HepG2 (cell line): Measurements from ENCODE around the gene DNPEP. TPM values are rescaled to one million over a fixed set of nuclear protein-coding genes. Genes with fewer than 3 reads are reported as not detected.

ENCODE experiments used
- AGO2 ChIP-seq: fragments of 200-400 bp; formaldehyde crosslinking; optimal IDR thresholded peaks from 2 replicates; pipeline ENCODE3; 2017; ENCODE audit warnings: mild to moderate bottlenecking, low read depth, low read length, moderate library complexity
- DPF2 ChIP-seq: sonication (generic); formaldehyde crosslinking; IDR thresholded peaks from 2 replicates; pipeline ENCODE4 v1.4.0; 2020; ENCODE audit warnings: mild to moderate bottlenecking, low read depth, missing genetic modification reagents, borderline replicate concordance
- ELF3 ChIP-seq: IDR thresholded peaks from 2 replicates; pipeline ENCODE4 v1.6.1; 2016; ENCODE audit warnings: missing genetic modification reagents, missing compliant biosample characterization
- HMG20B ChIP-seq: conservative IDR thresholded peaks from 2 replicates; pipeline ENCODE4 v1.6.1; 2016; ENCODE audit warnings: missing genetic modification reagents, missing compliant biosample characterization
- HOXD1 ChIP-seq: sonication (generic); formaldehyde crosslinking; IDR thresholded peaks from 2 replicates; pipeline ENCODE4 v1.5.0; 2020; ENCODE audit warnings: missing genetic modification reagents
- KLF6 ChIP-seq: IDR thresholded peaks from 2 replicates; pipeline ENCODE4 v1.8.0; 2016; ENCODE audit warnings: missing biosample characterization, missing genetic modification reagents
- MIXL1 ChIP-seq: IDR thresholded peaks from 2 replicates; pipeline ENCODE4 v1.6.1; 2016
- NCOR1 ChIP-seq: fragments of 200-600 bp; sonication (generic); IDR thresholded peaks from 2 replicates; pipeline ENCODE4 v1.7.0; 2017; ENCODE audit warnings: antibody characterized with exemption, low read length, borderline replicate concordance
- NR3C1 ChIP-seq: sonication (generic); formaldehyde crosslinking; IDR thresholded peaks from 2 replicates; pipeline ENCODE4 v1.4.0; 2020; ENCODE audit warnings: missing genetic modification reagents
- PAF1 ChIP-seq: IDR thresholded peaks from 2 replicates; pipeline ENCODE4 v1.6.1; 2016; ENCODE audit warnings: missing genetic modification reagents, missing compliant biosample characterization
- PCBP1 ChIP-seq: fragments of 200-400 bp; formaldehyde crosslinking; IDR thresholded peaks from 2 replicates; pipeline ENCODE4 v1.6.1; 2017; ENCODE audit warnings: mild to moderate bottlenecking, low read depth, low read length, borderline replicate concordance
- POGZ ChIP-seq: sonication (generic); formaldehyde crosslinking; IDR thresholded peaks from 2 replicates; pipeline ENCODE4 v1.4.0; 2020; ENCODE audit warnings: mild to moderate bottlenecking, missing genetic modification reagents
- RFX1 ChIP-seq: fragments of 450-650 bp; IDR thresholded peaks from 2 replicates; pipeline ENCODE4 v1.6.1; 2017
- SMAD3 ChIP-seq: sonication (generic); formaldehyde crosslinking; IDR thresholded peaks from 2 replicates; pipeline ENCODE4 v1.4.0; 2020; ENCODE audit warnings: missing genetic modification reagents
- SP5 ChIP-seq: IDR thresholded peaks from 2 replicates; pipeline ENCODE4 v1.6.1; 2016; ENCODE audit warnings: low read depth, borderline replicate concordance
- SPEN ChIP-seq: sonication (generic); formaldehyde crosslinking; IDR thresholded peaks from 2 replicates; pipeline ENCODE4 v1.5.1; 2020; ENCODE audit warnings: low read depth, mild to moderate bottlenecking, missing genetic modification reagents
- TCF12 ChIP-seq, 2 experiments: fragments of 450-650 bp in 1 of 2; sonication (generic) in 1 of 2; formaldehyde crosslinking in 1 of 2; IDR thresholded peaks; 2 replicates each; pipeline versions ENCODE4 v1.6.1 to v1.8.0; 2017 to 2022; ENCODE audit warnings: antibody characterized with exemption in 1 of 2, mild to moderate bottlenecking in 1 of 2, missing genetic modification reagents in 1 of 2, moderate library complexity in 1 of 2
- THYN1 ChIP-seq: sonication (generic); formaldehyde crosslinking; IDR thresholded peaks from 2 replicates; pipeline ENCODE4 v1.8.1; 2023; ENCODE audit warnings: low read depth, mild to moderate bottlenecking, moderate library complexity, missing genetic modification reagents, borderline replicate concordance
- ZBTB7B ChIP-seq: sonication (generic); formaldehyde crosslinking; IDR thresholded peaks from 2 replicates; pipeline ENCODE4 v1.4.0; 2020; ENCODE audit warnings: missing genetic modification reagents
- ZKSCAN5 ChIP-seq: sonication (generic); formaldehyde crosslinking; IDR thresholded peaks from 2 replicates; pipeline ENCODE4 v1.5.1; 2020; ENCODE audit warnings: mild to moderate bottlenecking, missing genetic modification reagents
- ZMYM2 ChIP-seq: sonication (generic); formaldehyde crosslinking; IDR thresholded peaks from 2 replicates; pipeline ENCODE4 v1.8.0; 2022; ENCODE audit warnings: mild to moderate bottlenecking, missing genetic modification reagents
- ZNF572 ChIP-seq: sonication (generic); formaldehyde crosslinking; IDR thresholded peaks from 2 replicates; pipeline ENCODE4 v1.5.1; 2020; ENCODE audit warnings: mild to moderate bottlenecking, missing genetic modification reagents
- ZNF768 ChIP-seq: sonication (generic); formaldehyde crosslinking; IDR thresholded peaks from 2 replicates; pipeline ENCODE4 v1.4.0; 2020; ENCODE audit warnings: missing genetic modification reagents
- ZNF816 ChIP-seq: sonication (generic); formaldehyde crosslinking; IDR thresholded peaks from 2 replicates; pipeline ENCODE4 v1.8.0; 2022; ENCODE audit warnings: missing genetic modification reagents, mild to moderate bottlenecking, borderline replicate concordance
- polyA plus RNA-seq, 8 experiments: library from polyadenylated mRNA; depleted of rRNA in 3 of 8; stranded (reverse) in 7 of 8; unstranded in 1 of 8; fragments of >200 nt; fragmentation: Illumina TruSeq in 4 of 8; extraction: Trizol in 4 of 8; gene quantifications; 2 replicates each; pipeline versions ENCODE4 v1.2.1 to v1.2.3, GENCODE V29; 2011 to 2016; ENCODE audit warnings: low read depth in 4 of 8, missing spikeins in 1 of 8, mixed read lengths in 1 of 8; ENCODE audit not compliant: insufficient read depth in 1 of 8
- total RNA-seq, 5 experiments: library from RNA; depleted of rRNA; stranded (reverse); fragments of >200 nt; fragmentation: Illumina TruSeq; extraction: Trizol; gene quantifications; 2 replicates each; pipeline ENCODE4 v1.2.3, GENCODE V29; 2016; ENCODE audit warnings: low read depth in 1 of 5
- TF ChIP-seq, protein P1 (sequence below): sonication (generic); formaldehyde crosslinking; IDR thresholded peaks from 2 replicates; pipeline ENCODE4 v1.8.1; 2022; ENCODE audit warnings: mild to moderate bottlenecking, missing genetic modification reagents
- TF ChIP-seq, protein P2 (sequence below): sonication (generic); formaldehyde crosslinking; IDR thresholded peaks from 2 replicates; pipeline ENCODE4 v1.8.0; 2022; ENCODE audit warnings: missing genetic modification reagents, mild to moderate bottlenecking, borderline replicate concordance
- TF ChIP-seq, protein P3 (sequence below): IDR thresholded peaks from 2 replicates; pipeline ENCODE4 v1.6.1; 2016; ENCODE audit warnings: low read depth, borderline replicate concordance
- TF ChIP-seq, protein P4 (sequence below): sonication (generic); formaldehyde crosslinking; IDR thresholded peaks from 2 replicates; pipeline ENCODE4 v1.5.0; 2020; ENCODE audit warnings: mild to moderate bottlenecking, missing genetic modification reagents

DNPEP gene
- total and polyA plus RNA-seq, 2 of the 13 experiments (the other 11 are each of a cell fraction or from before 2014, with no cell fraction given), result 104 to 109 TPM

DNA sequence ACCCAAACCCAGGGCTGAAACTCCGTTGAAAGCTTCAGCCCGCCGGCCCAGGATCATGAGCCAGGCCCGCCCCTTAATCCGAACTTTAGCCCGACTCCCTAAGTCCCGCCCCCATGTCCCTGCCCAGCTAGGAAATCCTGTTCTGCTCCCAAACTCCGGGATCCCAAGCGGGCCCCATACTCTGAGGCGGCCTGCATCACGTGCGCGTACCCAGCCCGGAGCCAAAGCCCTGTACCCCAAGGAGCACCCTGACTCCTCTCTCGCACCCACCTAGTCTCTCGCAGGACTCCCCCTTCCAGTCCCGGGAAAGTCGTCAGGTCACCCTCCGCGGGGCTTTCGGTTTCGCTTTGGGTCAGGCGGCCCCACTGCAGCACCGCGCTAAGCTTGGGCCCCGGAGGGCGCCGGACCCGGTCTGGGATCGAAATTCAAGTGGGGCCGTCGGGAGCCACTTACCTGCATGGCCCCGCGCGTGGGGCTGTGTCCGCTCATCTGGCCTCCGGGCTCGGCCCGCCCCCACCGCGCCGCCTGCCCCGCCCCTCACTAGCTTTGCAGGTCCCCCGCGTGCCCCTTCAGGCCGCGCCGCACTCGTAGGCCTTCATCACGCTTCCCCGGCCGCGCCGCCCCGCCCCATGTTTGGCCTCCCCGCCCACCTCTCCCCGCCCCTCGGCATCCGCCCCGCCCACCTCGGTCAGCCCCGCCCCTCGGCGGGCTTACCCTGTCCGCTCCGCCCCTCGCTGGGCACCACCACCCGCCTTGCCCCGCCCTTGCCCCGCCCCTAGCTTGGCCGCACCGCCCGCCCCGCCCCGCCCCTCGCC, at the start of gene DNPEP (continued):
- TF ChIP-seq, protein P1, sequence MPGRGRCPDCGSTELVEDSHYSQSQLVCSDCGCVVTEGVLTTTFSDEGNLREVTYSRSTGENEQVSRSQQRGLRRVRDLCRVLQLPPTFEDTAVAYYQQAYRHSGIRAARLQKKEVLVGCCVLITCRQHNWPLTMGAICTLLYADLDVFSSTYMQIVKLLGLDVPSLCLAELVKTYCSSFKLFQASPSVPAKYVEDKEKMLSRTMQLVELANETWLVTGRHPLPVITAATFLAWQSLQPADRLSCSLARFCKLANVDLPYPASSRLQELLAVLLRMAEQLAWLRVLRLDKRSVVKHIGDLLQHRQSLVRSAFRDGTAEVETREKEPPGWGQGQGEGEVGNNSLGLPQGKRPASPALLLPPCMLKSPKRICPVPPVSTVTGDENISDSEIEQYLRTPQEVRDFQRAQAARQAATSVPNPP (CRISPR knock-in tag), result 0 out of 2 replicates have a peak, but pooled peaks have one; percentile 55
- TF ChIP-seq HOXD1 (CRISPR knock-in tag) (no peak), TCF12 (IDR thresholded peaks at IDR 0.05) (no peak), TCF12 (CRISPR knock-in tag; IDR thresholded peaks at IDR 0.05) (peak; percentile 72; the same call in 1 of the 2 replicates), SMAD3 (CRISPR knock-in tag) (peak; percentile 38; the same call in 1 of the 2 replicates), ZNF816 (CRISPR knock-in tag) (no peak; the same call in 1 of the 2 replicates), MIXL1 (peak; percentile 35; the same call in 1 of the 2 replicates), SPEN (CRISPR knock-in tag) (peak; percentile 74; the same call in 1 of the 2 replicates), NCOR1 (peak; percentile 74), ZKSCAN5 (CRISPR knock-in tag) (no peak), HMG20B (no peak), ZMYM2 (CRISPR knock-in tag) (no peak), KLF6 (CRISPR knock-in tag) (peak; percentile 82), ELF3 (no peak), SP5 (CRISPR knock-in tag) (peak; percentile 91), AGO2 (peak; percentile 80), PCBP1 (peak; percentile 62; the same call in 1 of the 2 replicates), ZBTB7B (CRISPR knock-in tag) (peak; percentile 53; the same call in 1 of the 2 replicates), POGZ (CRISPR knock-in tag) (peak; percentile 65), ZNF572 (peak; percentile 53; the same call in 1 of the 2 replicates), NR3C1 (CRISPR knock-in tag) (no peak), DPF2 (CRISPR knock-in tag) (no peak), RFX1 (no peak), THYN1 (CRISPR knock-in tag) (0 out of 2 replicates have a peak, but pooled peaks have one; percentile 87), PAF1 (CRISPR knock-in tag) (no peak), ZNF768 (peak; percentile 81; the same call in 1 of the 2 replicates)
- TF ChIP-seq, protein P2, sequence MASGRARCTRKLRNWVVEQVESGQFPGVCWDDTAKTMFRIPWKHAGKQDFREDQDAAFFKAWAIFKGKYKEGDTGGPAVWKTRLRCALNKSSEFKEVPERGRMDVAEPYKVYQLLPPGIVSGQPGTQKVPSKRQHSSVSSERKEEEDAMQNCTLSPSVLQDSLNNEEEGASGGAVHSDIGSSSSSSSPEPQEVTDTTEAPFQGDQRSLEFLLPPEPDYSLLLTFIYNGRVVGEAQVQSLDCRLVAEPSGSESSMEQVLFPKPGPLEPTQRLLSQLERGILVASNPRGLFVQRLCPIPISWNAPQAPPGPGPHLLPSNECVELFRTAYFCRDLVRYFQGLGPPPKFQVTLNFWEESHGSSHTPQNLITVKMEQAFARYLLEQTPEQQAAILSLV (CRISPR knock-in tag), result peak; percentile 81; the same call in 1 of the 2 replicates
- TF ChIP-seq, protein P3, sequence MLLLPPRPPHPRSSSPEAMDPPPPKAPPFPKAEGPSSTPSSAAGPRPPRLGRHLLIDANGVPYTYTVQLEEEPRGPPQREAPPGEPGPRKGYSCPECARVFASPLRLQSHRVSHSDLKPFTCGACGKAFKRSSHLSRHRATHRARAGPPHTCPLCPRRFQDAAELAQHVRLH (CRISPR knock-in tag), result peak; percentile 72; the same call in 1 of the 2 replicates
- TF ChIP-seq, protein P4, sequence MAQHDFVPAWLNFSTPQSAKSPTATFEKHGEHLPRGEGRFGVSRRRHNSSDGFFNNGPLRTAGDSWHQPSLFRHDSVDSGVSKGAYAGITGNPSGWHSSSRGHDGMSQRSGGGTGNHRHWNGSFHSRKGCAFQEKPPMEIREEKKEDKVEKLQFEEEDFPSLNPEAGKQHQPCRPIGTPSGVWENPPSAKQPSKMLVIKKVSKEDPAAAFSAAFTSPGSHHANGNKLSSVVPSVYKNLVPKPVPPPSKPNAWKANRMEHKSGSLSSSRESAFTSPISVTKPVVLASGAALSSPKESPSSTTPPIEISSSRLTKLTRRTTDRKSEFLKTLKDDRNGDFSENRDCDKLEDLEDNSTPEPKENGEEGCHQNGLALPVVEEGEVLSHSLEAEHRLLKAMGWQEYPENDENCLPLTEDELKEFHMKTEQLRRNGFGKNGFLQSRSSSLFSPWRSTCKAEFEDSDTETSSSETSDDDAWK (CRISPR knock-in tag), result no peak
